Tibial artery (tissue), 4 donors: ENCODE data around the gene TBXAS1.
A peak's percentile ranks its signal among the peaks of the same experiment; 100 is the strongest.

Experiments used
- DNase-seq, 2 donors: peaks; one replicate each; pipeline ENCODE4 v3.0.0-alpha.2; 2019
- H3K27ac ChIP-seq, 2 donors: fragments of 200-600 bp; sonication (generic) in 1 of 2; 1 replicate in 1 of 2; 2 replicates in 1 of 2; pipeline ENCODE4 v1.5.1; 2018 to 2019; ENCODE audit warnings: mild to moderate bottlenecking in 1 of 2
- H3K27me3 ChIP-seq, 2 donors: fragments of 200-600 bp; sonication (generic) in 1 of 2; one replicate each; pipeline versions ENCODE4 v1.5.1 to v1.6.0; 2016 to 2019
- H3K36me3 ChIP-seq, 3 donors: fragments of 200-600 bp; sonication (generic) in 2 of 3; one replicate each; pipeline ENCODE4 v1.5.1; 2016 to 2019; ENCODE audit warnings: mild to moderate bottlenecking in 2 of 3
- H3K4me1 ChIP-seq, 4 donors: fragments of 200-600 bp; sonication (generic) in 2 of 4; 1 replicate in 3 of 4; 2 replicates in 1 of 4; pipeline ENCODE4 v1.5.1; 2016 to 2019
- H3K4me3 ChIP-seq, 2 donors: fragments of 200-600 bp; sonication (generic) in 1 of 2; 1 replicate in 1 of 2; 2 replicates in 1 of 2; pipeline ENCODE4 v1.5.1; 2018 to 2019; ENCODE audit warnings: mild to moderate bottlenecking in 2 of 2
- H3K9me3 ChIP-seq, 3 donors: fragments of 200-600 bp; sonication (generic) in 1 of 3; one replicate each; pipeline ENCODE4 v1.5.1; 2016 to 2019
- intact Hi-C: fragments of 100-400 bp; cut with DNase I; formaldehyde crosslinking; loops from one replicate; pipeline ENCODE4 v1.15.0; 2023; ENCODE audit warnings: low total_unique reads
- TF ChIP-seq, protein P1 (sequence below), 2 experiments: fragments of 200-600 bp in 1 of 2; fragments of 450-650 bp in 1 of 2; IDR thresholded peaks; one replicate each; pipeline ENCODE4 v1.5.1; 2017 to 2019; ENCODE audit warnings: antibody characterized with exemption in 2 of 2, mild to moderate bottlenecking in 1 of 2, moderate library complexity in 1 of 2

TBXAS1 gene

DNA sequence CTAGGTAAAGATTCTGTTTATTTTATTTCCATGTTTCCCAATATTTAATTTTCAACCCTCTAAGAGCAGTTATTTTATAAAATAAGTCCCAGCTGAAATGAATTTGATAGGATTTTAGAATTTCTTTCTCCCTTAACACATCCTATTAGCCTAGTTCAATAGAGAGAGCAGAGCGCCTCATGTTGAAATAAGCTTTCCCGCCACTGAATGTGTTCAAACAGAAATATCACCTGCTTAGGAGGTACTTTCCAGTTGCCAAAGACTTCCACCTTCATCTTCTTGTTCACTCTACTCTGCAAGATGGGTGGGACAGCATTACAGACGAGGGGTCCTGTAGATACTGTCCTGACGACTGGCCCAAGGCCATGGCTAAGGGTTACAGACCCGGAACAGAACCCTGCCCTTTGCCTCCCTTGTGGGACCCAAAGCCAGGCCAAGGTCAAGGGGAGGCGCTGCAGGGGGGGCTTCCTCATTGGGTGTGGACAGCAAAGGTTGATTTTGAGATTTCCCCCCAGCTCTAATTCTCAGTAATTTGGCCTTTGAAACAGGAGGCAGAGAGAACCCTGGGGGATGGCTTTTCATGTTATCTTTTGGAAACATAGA is 171.7 kb downstream of the TBXAS1 start:
- H3K36me3 ChIP-seq, result no peaks in the 10 kb centered on the region
- H3K4me3 ChIP-seq, result no peak overlapping the region
- DNase-seq, result no peak
- H3K9me3 ChIP-seq, result no peaks in the 10 kb centered on the region
- no peaks in the 10 kb centered on the region for H3K27me3 ChIP-seq
- no peaks in the 10 kb centered on the region for H3K4me1 ChIP-seq
- TF ChIP-seq, protein P1, sequence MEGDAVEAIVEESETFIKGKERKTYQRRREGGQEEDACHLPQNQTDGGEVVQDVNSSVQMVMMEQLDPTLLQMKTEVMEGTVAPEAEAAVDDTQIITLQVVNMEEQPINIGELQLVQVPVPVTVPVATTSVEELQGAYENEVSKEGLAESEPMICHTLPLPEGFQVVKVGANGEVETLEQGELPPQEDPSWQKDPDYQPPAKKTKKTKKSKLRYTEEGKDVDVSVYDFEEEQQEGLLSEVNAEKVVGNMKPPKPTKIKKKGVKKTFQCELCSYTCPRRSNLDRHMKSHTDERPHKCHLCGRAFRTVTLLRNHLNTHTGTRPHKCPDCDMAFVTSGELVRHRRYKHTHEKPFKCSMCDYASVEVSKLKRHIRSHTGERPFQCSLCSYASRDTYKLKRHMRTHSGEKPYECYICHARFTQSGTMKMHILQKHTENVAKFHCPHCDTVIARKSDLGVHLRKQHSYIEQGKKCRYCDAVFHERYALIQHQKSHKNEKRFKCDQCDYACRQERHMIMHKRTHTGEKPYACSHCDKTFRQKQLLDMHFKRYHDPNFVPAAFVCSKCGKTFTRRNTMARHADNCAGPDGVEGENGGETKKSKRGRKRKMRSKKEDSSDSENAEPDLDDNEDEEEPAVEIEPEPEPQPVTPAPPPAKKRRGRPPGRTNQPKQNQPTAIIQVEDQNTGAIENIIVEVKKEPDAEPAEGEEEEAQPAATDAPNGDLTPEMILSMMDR (IDR thresholded peaks at IDR 0.05), result no peak
- intact Hi-C loops, result loop anchor here (10.0 kb wide), 3 partner anchors 216 to 506 kb away; no protein-coding TSS in a partner anchor
- H3K27ac ChIP-seq, result no peak overlapping the region

DNA sequence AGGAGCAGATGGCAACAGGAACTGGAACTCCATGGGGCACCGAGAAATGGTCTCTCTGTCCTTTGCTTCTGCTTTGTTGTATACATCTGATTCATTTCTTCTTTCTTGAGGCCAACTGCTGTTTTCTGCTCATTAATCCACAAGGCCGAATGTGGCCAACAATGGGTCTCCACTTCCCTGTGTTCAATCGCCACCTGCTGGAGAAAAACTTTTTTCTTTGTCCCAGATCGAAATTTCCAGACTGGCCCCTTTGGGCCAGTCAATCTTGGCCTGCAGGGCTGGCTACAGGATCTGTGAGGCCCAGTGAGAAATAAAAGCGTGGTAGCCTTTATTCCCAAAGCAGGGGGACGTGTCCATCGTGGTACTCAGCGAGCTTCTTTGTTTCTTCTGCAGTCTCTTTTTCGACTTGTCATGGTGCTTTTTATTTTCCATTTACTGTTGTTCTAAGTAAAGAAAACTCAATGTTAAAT is 174.9 kb downstream of the TBXAS1 start:
- TF ChIP-seq, protein P1 (IDR thresholded peaks at IDR 0.05), result peak; percentile 18 to 24
- H3K36me3 ChIP-seq, result no peaks in the 10 kb centered on the region
- H3K27ac ChIP-seq, result no peak overlapping the region
- no peaks in the 10 kb centered on the region for H3K4me1 ChIP-seq
- no peaks in the 10 kb centered on the region for H3K9me3 ChIP-seq
- no peaks in the 10 kb centered on the region for H3K27me3 ChIP-seq
- DNase-seq, result peak in 1 of 2 donors; percentile 55
- H3K4me3 ChIP-seq, result no peak overlapping the region
- intact Hi-C loops, result loop anchor here (2.0 to 10.0 kb wide), 4 partner anchors 219 to 509 kb away; no protein-coding TSS in a partner anchor

DNA sequence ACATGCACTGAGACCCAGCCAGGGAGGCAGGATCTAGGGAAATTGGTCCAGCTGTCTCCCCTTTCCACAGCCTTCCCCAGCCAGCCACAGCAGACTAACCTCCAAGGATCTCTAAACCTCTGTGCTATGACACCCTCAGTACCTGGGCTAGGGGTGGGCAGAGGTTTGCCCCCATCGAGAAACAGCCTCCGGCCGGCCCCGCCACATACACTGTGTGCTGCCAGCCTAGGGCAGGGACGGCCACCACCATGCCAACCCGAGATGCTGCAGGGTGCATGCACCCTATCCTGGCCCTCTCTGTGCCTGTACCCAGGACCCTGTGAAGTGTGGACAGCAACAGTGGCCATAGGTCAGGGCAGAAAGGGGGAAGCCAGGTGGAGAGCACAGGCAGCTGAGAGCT is 175.6 kb downstream of the TBXAS1 start:
- Histone ChIP-seq H3K9me3 (no peaks in the 10 kb centered on the region), H3K4me1 (no peaks in the 10 kb centered on the region), H3K4me3 (no peak overlapping the region), H3K27me3 (no peaks in the 10 kb centered on the region), H3K27ac (no peak overlapping the region), H3K36me3 (no peaks in the 10 kb centered on the region)
- intact Hi-C loops, result loop anchor here (10.0 kb wide), 3 partner anchors 220 to 510 kb away; no protein-coding TSS in a partner anchor
- TF ChIP-seq, protein P1 (IDR thresholded peaks at IDR 0.05), result no peak
- DNase-seq, result peak in 1 of 2 donors; percentile 45

GRCh38 chr7:140005341-140005740 is 176.3 kb downstream of the TBXAS1 start:
- DNase-seq, result no peak
- Histone ChIP-seq H3K9me3 (no peaks in the 10 kb centered on the region), H3K27me3 (no peaks in the 10 kb centered on the region), H3K27ac (no peak overlapping the region), H3K36me3 (no peaks in the 10 kb centered on the region), H3K4me3 (no peak overlapping the region), H3K4me1 (no peaks in the 10 kb centered on the region)
- intact Hi-C loops, result loop anchor here (10.0 kb wide), 3 partner anchors 221 to 511 kb away; no protein-coding TSS in a partner anchor
- TF ChIP-seq, protein P1 (IDR thresholded peaks at IDR 0.05), result no peak

DNA sequence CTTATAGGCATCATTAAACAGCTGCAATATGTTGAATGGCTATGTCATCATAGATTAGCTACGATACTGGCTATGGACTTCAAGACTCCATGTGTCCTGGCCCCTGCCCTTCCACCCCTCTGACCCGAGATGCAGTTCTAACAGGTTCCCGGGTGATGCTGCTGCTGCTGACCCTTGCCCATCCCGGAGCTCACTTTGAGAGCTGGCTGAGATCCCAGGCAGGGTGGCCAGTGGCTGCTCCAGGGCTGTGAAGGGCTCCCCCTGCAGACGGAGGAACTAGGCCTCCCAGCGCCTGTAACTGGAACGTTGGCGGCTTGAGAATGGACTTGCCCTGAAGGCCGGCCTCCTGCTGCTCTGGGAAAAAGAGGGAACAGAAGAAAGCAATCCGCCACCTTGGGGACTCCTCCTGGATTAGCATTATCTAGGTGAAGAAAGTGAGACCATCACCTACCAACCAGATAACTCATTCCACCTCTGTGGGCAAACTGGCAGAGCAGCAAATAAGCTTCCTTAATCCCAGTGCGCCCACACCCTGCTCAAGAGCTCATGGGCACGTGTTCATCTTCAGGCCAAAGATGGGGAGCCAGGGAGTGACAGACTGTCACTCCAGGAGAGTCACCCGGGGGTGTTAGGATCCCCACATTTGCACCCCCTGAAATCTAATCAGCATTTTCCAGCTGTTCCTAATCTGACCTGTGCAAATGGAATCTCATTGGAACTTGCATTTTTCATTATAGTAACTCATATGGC is 176.9 kb downstream of the TBXAS1 start:
- intact Hi-C loops, result loop anchor here (10.0 kb wide), 3 partner anchors 221 to 511 kb away; no protein-coding TSS in a partner anchor
- DNase-seq, result peak in 1 of 2 donors; percentile 64

More for the DNA sequence above, 176.9 kb downstream of the TBXAS1 start:
- Histone ChIP-seq H3K27ac (no peak overlapping the region), H3K9me3 (no peaks in the 10 kb centered on the region), H3K4me3 (no peak overlapping the region), H3K36me3 (no peaks in the 10 kb centered on the region), H3K4me1 (no peaks in the 10 kb centered on the region), H3K27me3 (peaks cover 0 to 4% of the 10 kb centered on the region in 2 donors)
- TF ChIP-seq, protein P1 (IDR thresholded peaks at IDR 0.05), result no peak
